Activated T-helper 1 cell treated with Interleukin-2 at 50 U/mL for 16 hours (primary cell): ENCODE measurements around the gene ARL2BP.

Experiments used
- DNase-seq: peaks from one replicate; pipeline ENCODE4 v3.0.0-alpha.2; 2020; ENCODE audit warnings: low read depth

The ARL2BP gene

GRCh38 chr16:57235128-57236021, 9.7 kb upstream of the ARL2BP start:
- no peak for DNase-seq

- DNase-seq, result no peak
Observed at GRCh38 chr16:57236022-57236350, 9.1 kb upstream of the ARL2BP start.

- DNase-seq, result no peak
Observed at GRCh38 chr16:57238682-57239081, 6.4 kb upstream of the ARL2BP start.

- no peak for DNase-seq
Observed at GRCh38 chr16:57239107-57239506, 6.0 kb upstream of the ARL2BP start.

- DNase-seq, result no peak
Observed at GRCh38 chr16:57240851-57241250, 4.2 kb upstream of the ARL2BP start.

- no peak for DNase-seq
Observed at GRCh38 chr16:57242650-57243049, 2.4 kb upstream of the ARL2BP start.

- DNase-seq, result no peak
Observed at GRCh38 chr16:57244463-57244766, 644 bp upstream of the ARL2BP start.

GRCh38 chr16:57245472-57246113, 534 bp downstream of the ARL2BP start:
- DNase-seq, result no peak

GRCh38 chr16:57251352-57251751, 6.3 kb downstream of the ARL2BP start:
- DNase-seq, result no peak

GRCh38 chr16:57252148-57252721, 7.2 kb downstream of the ARL2BP start:
- no peak for DNase-seq

- DNase-seq, result no peak
Observed at GRCh38 chr16:57253466-57253865, 8.4 kb downstream of the ARL2BP start.

GRCh38 chr16:57255686-57256415, 10.8 kb downstream of the ARL2BP start:
- no peak for DNase-seq

GRCh38 chr16:57256601-57257395, 11.7 kb downstream of the ARL2BP start:
- DNase-seq, result no peak

GRCh38 chr16:57257455-57258070, 12.5 kb downstream of the ARL2BP start:
- no peak for DNase-seq

GRCh38 chr16:57258226-57258909, 13.3 kb downstream of the ARL2BP start:
- DNase-seq, result no peak

GRCh38 chr16:57258910-57259475, 13.9 kb downstream of the ARL2BP start:
- DNase-seq, result no peak

GRCh38 chr16:57260294-57260929, 15.4 kb downstream of the ARL2BP start:
- no peak for DNase-seq

- DNase-seq, result no peak
Observed at GRCh38 chr16:57261806-57262205, 16.7 kb downstream of the ARL2BP start.

GRCh38 chr16:57262841-57263540, 17.9 kb downstream of the ARL2BP start:
- DNase-seq, result no peak
